GM21367 (cell line): ENCODE results near the gene MRTO4.

Experiments used
- ATAC-seq: cut with Tn5 transposase; IDR thresholded peaks from one replicate; pipeline ENCODE4 v1.9.1; 2021; ENCODE audit not compliant: unreplicated experiment

MRTO4 gene

DNA sequence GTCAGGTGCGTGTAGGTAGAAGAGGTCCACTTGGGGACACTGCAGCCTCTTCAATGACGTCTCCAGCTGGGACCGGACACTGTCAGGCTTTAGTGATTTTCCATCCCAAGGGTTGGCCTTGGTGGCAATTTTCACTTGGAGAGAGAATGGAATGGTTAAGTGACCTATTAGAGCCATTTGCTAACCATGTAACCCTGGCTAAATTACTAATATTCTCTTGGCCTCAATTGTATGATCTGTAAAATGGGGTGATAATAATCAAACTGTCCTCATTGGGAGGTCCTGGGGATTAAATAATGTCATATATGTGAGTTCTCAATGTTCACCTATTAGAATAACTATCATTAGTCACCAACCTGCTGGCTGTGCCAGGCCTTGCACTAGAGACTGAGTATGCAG is 56.9 kb downstream of the MRTO4 start:
- ATAC-seq: no peak

DNA sequence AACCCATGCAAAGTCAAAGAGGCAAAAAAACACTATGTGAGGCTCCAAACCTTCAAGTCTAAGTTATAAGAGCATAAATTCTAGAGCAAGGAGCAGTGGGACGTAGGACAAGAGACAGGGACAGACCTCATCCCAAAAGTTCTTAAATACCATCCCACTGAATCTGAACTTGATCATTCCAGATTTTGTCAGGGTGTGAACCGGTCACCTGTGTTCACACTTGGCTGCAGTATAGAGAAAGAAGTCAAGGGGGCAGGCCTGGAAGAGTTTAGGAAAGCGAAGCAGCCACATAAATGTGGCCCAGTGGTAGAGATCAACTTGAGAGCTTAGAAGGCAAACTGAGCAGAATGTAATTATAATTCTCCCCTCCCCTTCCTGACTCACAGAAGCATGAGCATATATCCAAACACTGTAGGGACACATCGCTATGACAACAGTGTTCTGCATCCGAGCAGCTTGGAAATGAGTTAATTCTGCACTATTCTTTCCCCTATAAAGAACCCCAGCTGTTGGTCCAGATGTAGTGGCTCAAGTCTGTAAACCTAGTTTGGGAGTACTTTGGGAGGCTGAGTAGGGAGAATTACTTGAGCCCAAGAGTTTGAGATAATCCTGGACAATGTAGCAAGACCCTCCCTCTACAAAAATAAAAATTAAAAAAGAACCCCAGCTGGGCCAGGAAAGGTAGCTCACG is 57.7 kb downstream of the MRTO4 start:
- no peak for ATAC-seq
